Measurements from ENCODE around the gene ZMYND8. TPM values are rescaled to one million over a fixed set of nuclear protein-coding genes. Genes with fewer than 3 reads are reported as not detected.

ZMYND8 gene
- total RNA-seq, 1 experiment from 2014 or later, result 11.6 TPM

DNA sequence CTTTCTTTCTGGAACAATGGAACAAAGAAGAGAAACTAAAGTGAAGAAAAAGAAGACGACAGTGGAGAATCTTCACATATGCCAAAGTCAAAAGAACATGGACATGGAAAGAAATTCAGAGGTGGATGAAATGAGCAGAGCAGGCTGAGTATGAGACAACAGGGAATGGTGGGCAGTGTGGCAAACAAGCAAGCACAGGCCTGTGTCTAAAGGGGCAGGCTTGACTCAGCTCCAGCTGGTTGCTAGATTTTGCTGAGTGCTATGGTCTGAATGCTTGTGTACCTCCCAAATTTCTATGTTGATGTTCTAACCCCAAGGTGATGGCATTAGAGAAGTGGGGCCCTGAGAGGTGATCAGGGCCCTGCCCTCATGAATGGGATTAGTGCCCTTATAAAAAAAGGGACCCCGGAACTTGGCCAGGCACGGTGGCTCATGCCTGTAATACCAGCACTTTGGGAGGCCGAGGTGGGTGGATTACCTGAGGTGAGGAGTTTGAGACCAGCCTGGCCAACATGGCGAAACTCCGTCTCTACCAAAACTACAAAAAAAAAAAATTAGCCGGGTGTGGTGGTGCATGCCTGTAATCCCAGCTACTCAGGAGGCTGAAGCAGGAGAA, 49.6 kb downstream of the ZMYND8 start:
- Histone ChIP-seq H3K4me3 (ENCODE audit: low read length) (no peak overlapping the region), H3K27ac (ENCODE audit: low read length) (no peak overlapping the region), H3K4me2 (ENCODE audit: low read length) (no peak overlapping the region), H4K20me1 (ENCODE audit: low read length) (no peaks in the 10 kb centered on the region), H3K9me3 (ENCODE audit: low read length) (no peaks in the 10 kb centered on the region), H3K4me1 (ENCODE audit: insufficient read depth, low read length) (peaks cover 8% of the 10 kb centered on the region; the same call in 1 of the 2 replicates), H3K9ac (ENCODE audit: low read length) (no peak overlapping the region), H3K27me3 (ENCODE audit: low read length) (no peaks in the 10 kb centered on the region), H3K79me2 (ENCODE audit: low read length) (peaks cover 21% of the 10 kb centered on the region), H2AFZ (ENCODE audit: low read length) (no peak overlapping the region), H3K36me3 (ENCODE audit: low read depth, low read length) (peaks cover 29% of the 10 kb centered on the region), H3F3A (ENCODE audit: low read length, unreplicated experiment) (no peaks in the 10 kb centered on the region), H3K9me2 (replicated peaks; ENCODE audit: low read length) (no peaks in the 10 kb centered on the region)
- CTCF ChIA-PET, result no interaction called here
- DNase-seq (no peak), ATAC-seq (no peak)
- TF ChIP-seq EZH2phosphoT487 (IDR thresholded peaks at IDR 0.05; ENCODE audit: borderline replicate concordance, low read length) (no peak), EZH2 (IDR thresholded peaks at IDR 0.05; ENCODE audit: low read length, unreplicated experiment) (no peak)
- TF ChIP-seq, protein P1, sequence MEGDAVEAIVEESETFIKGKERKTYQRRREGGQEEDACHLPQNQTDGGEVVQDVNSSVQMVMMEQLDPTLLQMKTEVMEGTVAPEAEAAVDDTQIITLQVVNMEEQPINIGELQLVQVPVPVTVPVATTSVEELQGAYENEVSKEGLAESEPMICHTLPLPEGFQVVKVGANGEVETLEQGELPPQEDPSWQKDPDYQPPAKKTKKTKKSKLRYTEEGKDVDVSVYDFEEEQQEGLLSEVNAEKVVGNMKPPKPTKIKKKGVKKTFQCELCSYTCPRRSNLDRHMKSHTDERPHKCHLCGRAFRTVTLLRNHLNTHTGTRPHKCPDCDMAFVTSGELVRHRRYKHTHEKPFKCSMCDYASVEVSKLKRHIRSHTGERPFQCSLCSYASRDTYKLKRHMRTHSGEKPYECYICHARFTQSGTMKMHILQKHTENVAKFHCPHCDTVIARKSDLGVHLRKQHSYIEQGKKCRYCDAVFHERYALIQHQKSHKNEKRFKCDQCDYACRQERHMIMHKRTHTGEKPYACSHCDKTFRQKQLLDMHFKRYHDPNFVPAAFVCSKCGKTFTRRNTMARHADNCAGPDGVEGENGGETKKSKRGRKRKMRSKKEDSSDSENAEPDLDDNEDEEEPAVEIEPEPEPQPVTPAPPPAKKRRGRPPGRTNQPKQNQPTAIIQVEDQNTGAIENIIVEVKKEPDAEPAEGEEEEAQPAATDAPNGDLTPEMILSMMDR (conservative IDR thresholded peaks at IDR 0.05; ENCODE audit: low read depth, low read length), result no peak
- POLR2A ChIA-PET (ENCODE audit: unreplicated experiment), result interaction anchor here (0.6 kb wide), 1 partner anchor 1382 kb away, joined by 4 read pairs; no protein-coding TSS in a partner anchor
- no TSS peak for BruUV-seq (replicated peaks)
- intact Hi-C loops (cut with micrococcal nuclease), result no loop called here

DNA sequence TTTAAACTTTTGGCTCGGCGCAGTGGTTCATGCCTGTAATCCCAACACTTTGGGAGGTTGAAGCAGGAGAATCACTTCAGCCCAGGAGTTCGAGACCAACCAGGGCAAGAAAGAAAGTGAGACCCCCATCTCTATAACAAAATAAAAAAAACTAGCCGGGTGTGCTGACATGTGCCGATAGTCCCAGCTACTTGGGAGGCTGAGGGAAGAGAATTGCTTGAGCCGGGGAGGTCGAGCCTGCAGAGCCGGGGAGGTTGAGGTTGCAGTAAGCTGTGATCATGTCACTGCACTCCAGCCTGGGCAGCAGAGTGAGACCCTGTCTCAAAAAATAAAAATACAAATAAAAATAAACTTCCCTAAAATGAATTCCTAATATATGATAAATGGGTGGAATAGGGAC, 50.4 kb downstream of the ZMYND8 start:
- Histone ChIP-seq H3K4me3 (ENCODE audit: low read length) (no peak overlapping the region), H3K27ac (ENCODE audit: low read length) (no peak overlapping the region), H3K9ac (ENCODE audit: low read length) (no peak overlapping the region), H3K9me2 (replicated peaks; ENCODE audit: low read length) (no peaks in the 10 kb centered on the region), H4K20me1 (ENCODE audit: low read length) (no peaks in the 10 kb centered on the region), H3K27me3 (ENCODE audit: low read length) (no peaks in the 10 kb centered on the region), H3K9me3 (ENCODE audit: low read length) (no peaks in the 10 kb centered on the region), H3K36me3 (ENCODE audit: low read depth, low read length) (peaks cover 31% of the 10 kb centered on the region), H3K4me1 (ENCODE audit: insufficient read depth, low read length) (peaks cover 8% of the 10 kb centered on the region; the same call in 1 of the 2 replicates), H2AFZ (ENCODE audit: low read length) (no peak overlapping the region), H3F3A (ENCODE audit: low read length, unreplicated experiment) (no peaks in the 10 kb centered on the region), H3K4me2 (ENCODE audit: low read length) (no peak overlapping the region), H3K79me2 (ENCODE audit: low read length) (peaks cover 16% of the 10 kb centered on the region; the same call in 1 of the 2 replicates)
- intact Hi-C loops (cut with micrococcal nuclease), result no loop called here
- ChIA-PET POLR2A (ENCODE audit: unreplicated experiment) (interaction anchor here (0.6 kb wide), 1 partner anchor 1382 kb away, joined by 4 read pairs; no protein-coding TSS in a partner anchor), CTCF (no interaction called here)
- TF ChIP-seq EZH2phosphoT487 (IDR thresholded peaks at IDR 0.05; ENCODE audit: borderline replicate concordance, low read length), result no peak
- BruUV-seq (replicated peaks), result no TSS peak
- DNase-seq (no peak), ATAC-seq (no peak)

DNA sequence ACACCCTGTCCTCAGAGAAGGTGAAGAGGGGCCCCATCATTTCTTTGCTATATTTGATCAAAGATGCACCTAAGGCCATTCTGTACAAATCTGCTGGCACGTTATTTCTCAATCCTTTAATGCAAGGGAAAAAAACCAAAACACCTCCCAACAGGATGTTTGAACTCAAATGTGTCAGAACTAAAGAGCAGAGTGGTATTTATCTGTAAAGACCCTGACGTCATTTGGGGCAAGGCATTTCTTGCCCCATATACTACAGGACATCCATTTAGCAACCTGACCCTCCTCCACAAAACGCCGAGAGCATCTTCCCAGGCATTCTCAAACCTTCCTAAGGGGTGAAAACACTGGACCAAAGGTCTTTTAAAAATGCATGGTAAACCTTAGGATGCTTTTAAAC, 50.8 kb downstream of the ZMYND8 start:
- TF ChIP-seq, protein P1 (conservative IDR thresholded peaks at IDR 0.05; ENCODE audit: low read depth, low read length), result no peak
- TF ChIP-seq EZH2 (IDR thresholded peaks at IDR 0.05; ENCODE audit: low read length, unreplicated experiment) (no peak), EZH2phosphoT487 (IDR thresholded peaks at IDR 0.05; ENCODE audit: borderline replicate concordance, low read length) (no peak)
- POLR2A ChIA-PET (ENCODE audit: unreplicated experiment), result no interaction called here
- Histone ChIP-seq H2AFZ (ENCODE audit: low read length) (no peak overlapping the region), H3K4me2 (ENCODE audit: low read length) (no peak overlapping the region), H3K4me1 (ENCODE audit: insufficient read depth, low read length) (peaks cover 8% of the 10 kb centered on the region; the same call in 1 of the 2 replicates), H3K27ac (ENCODE audit: low read length) (no peak overlapping the region), H3K4me3 (ENCODE audit: low read length) (no peak overlapping the region), H4K20me1 (ENCODE audit: low read length) (no peaks in the 10 kb centered on the region), H3K36me3 (ENCODE audit: low read depth, low read length) (peaks cover 31% of the 10 kb centered on the region), H3K9ac (ENCODE audit: low read length) (no peak overlapping the region), H3K9me3 (ENCODE audit: low read length) (no peaks in the 10 kb centered on the region), H3K9me2 (replicated peaks; ENCODE audit: low read length) (no peaks in the 10 kb centered on the region), H3K27me3 (ENCODE audit: low read length) (no peaks in the 10 kb centered on the region), H3K79me2 (ENCODE audit: low read length) (peaks cover 12% of the 10 kb centered on the region; the same call in 1 of the 2 replicates), H3F3A (ENCODE audit: low read length, unreplicated experiment) (no peaks in the 10 kb centered on the region)
- no TSS peak for BruUV-seq (replicated peaks)
- DNase-seq (no peak), ATAC-seq (no peak)
- intact Hi-C loops (cut with micrococcal nuclease), result loop anchor here (2.0 kb wide), 2 partner anchors 29 to 53 kb away; no protein-coding TSS in a partner anchor
- CTCF ChIA-PET, result no interaction called here
